SK-N-SH treated with all-trans-retinoic acid at 6 μM for 48 hours (cell line): ENCODE results near the gene GOLGA1.

Source experiments
- ATAC-seq: fragments of 200-7000 bp; cut with Tn5 transposase; 3 replicates; pipeline ENCODE4 v1.9.1; 2020; ENCODE audit warnings: mild to moderate bottlenecking, moderate library complexity
- ARNTL ChIP-seq: fragments of 450-650 bp; formaldehyde crosslinking; IDR thresholded peaks from 2 replicates; pipeline ENCODE4 v1.5.0; 2020; ENCODE audit warnings: low read depth, mild to moderate bottlenecking, moderate library complexity, borderline replicate concordance
- BACH2 ChIP-seq: fragments of 250-450 bp; sonication (Bioruptor Pico); IDR thresholded peaks from 2 replicates; pipeline ENCODE4 v1.9.0; 2021; ENCODE audit warnings: mild to moderate bottlenecking, borderline replicate concordance
- CSDC2 ChIP-seq: fragments of 250-450 bp; sonication (Bioruptor Pico); IDR thresholded peaks from 2 replicates; pipeline ENCODE4 v1.5.0; 2020; ENCODE audit warnings: mild to moderate bottlenecking, moderate library complexity
- CSRNP3 ChIP-seq: fragments of 250-450 bp; sonication (Bioruptor Pico); IDR thresholded peaks from 2 replicates; pipeline ENCODE4 v1.5.1; 2021; ENCODE audit warnings: mild to moderate bottlenecking, moderate library complexity
- GLIS3 ChIP-seq: fragments of 250-450 bp; sonication (Bioruptor Pico); IDR thresholded peaks from 2 replicates; pipeline ENCODE4 v1.5.0; 2020; ENCODE audit warnings: mild to moderate bottlenecking, moderate library complexity
- ISL1 ChIP-seq: fragments of 250-450 bp; sonication (Bioruptor Pico); IDR thresholded peaks from 2 replicates; pipeline ENCODE4 v2.1.2; 2022; ENCODE audit warnings: mild to moderate bottlenecking, moderate library complexity
- PPARA ChIP-seq: fragments of 250-450 bp; sonication (Bioruptor Pico); IDR thresholded peaks from 2 replicates; pipeline ENCODE4 v1.5.0; 2020; ENCODE audit warnings: mild to moderate bottlenecking, borderline replicate concordance
- RARB ChIP-seq: fragments of 250-450 bp; sonication (Bioruptor Pico); IDR thresholded peaks from 2 replicates; pipeline ENCODE4 v1.8.0; 2021; ENCODE audit warnings: mild to moderate bottlenecking, moderate library complexity
- SNAI2 ChIP-seq: fragments of 250-450 bp; sonication (Bioruptor Pico); IDR thresholded peaks from 2 replicates; pipeline ENCODE4 v1.5.0; 2020; ENCODE audit warnings: mild to moderate bottlenecking, moderate library complexity
- TOX ChIP-seq: fragments of 250-450 bp; sonication (Bioruptor Pico); IDR thresholded peaks from 2 replicates; pipeline ENCODE4 v1.8.0; 2021; ENCODE audit warnings: mild to moderate bottlenecking, moderate library complexity, borderline replicate concordance
- ZFP3 ChIP-seq: fragments of 250-450 bp; sonication (Bioruptor Pico); IDR thresholded peaks from 2 replicates; pipeline ENCODE4 v1.5.0; 2020; ENCODE audit warnings: mild to moderate bottlenecking, moderate library complexity
- ZFP30 ChIP-seq: fragments of 450-650 bp; formaldehyde crosslinking; IDR thresholded peaks from 2 replicates; pipeline ENCODE4 v1.5.0; 2022; ENCODE audit warnings: mild to moderate bottlenecking, moderate library complexity
- ZNF70 ChIP-seq: fragments of 450-650 bp; formaldehyde crosslinking; IDR thresholded peaks from 2 replicates; pipeline ENCODE4 v1.5.0; 2020; ENCODE audit warnings: mild to moderate bottlenecking, moderate library complexity
- ZNF8 ChIP-seq: fragments of 450-650 bp; formaldehyde crosslinking; IDR thresholded peaks from 2 replicates; pipeline ENCODE4 v1.5.0; 2020; ENCODE audit warnings: mild to moderate bottlenecking, moderate library complexity
- TF ChIP-seq, protein P1 (sequence below): fragments of 250-450 bp; sonication (Bioruptor Pico); IDR thresholded peaks from 2 replicates; pipeline ENCODE4 v1.5.1; 2020; ENCODE audit warnings: low read depth, mild to moderate bottlenecking, moderate library complexity
- TF ChIP-seq, protein P2 (sequence below): fragments of 250-450 bp; sonication (Bioruptor Pico); IDR thresholded peaks from 2 replicates; pipeline ENCODE4 v1.8.0; 2021; ENCODE audit warnings: low read depth, mild to moderate bottlenecking, moderate library complexity, borderline replicate concordance
- TF ChIP-seq, protein P3 (sequence below): fragments of 250-450 bp; sonication (Bioruptor Pico); IDR thresholded peaks from 2 replicates; pipeline ENCODE4 v1.5.0; 2020; ENCODE audit warnings: mild to moderate bottlenecking, moderate library complexity

Gene GOLGA1

DNA sequence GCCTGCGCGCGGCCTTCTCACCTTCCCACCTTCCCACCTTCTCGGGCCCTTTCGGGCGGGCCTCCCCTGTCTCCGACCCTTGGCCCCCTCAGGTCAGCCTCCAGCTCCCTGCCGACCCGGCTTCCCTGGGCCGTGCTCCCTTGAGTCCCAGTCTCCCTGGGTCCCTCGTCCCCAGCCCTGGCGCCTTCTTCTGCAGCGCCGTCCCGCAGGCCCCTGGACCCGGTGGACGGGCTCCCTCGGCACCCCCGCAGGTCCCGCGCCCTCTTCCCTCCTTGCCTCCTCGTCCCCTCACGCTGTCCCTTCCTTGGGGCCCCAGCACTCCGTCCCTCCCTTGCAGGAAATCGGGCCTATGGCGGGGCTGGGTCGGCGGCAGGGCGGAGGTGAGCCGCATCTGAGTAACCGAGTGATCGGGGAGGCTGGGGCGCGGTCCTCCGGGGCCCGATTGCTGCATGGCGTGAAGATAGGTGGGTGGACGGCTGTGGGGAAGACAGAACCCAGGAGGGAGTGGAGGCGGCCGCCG lies 71.4 kb downstream of the GOLGA1 start:
- no peak for TF ChIP-seq ISL1
- ATAC-seq, result peak; percentile 26

DNA sequence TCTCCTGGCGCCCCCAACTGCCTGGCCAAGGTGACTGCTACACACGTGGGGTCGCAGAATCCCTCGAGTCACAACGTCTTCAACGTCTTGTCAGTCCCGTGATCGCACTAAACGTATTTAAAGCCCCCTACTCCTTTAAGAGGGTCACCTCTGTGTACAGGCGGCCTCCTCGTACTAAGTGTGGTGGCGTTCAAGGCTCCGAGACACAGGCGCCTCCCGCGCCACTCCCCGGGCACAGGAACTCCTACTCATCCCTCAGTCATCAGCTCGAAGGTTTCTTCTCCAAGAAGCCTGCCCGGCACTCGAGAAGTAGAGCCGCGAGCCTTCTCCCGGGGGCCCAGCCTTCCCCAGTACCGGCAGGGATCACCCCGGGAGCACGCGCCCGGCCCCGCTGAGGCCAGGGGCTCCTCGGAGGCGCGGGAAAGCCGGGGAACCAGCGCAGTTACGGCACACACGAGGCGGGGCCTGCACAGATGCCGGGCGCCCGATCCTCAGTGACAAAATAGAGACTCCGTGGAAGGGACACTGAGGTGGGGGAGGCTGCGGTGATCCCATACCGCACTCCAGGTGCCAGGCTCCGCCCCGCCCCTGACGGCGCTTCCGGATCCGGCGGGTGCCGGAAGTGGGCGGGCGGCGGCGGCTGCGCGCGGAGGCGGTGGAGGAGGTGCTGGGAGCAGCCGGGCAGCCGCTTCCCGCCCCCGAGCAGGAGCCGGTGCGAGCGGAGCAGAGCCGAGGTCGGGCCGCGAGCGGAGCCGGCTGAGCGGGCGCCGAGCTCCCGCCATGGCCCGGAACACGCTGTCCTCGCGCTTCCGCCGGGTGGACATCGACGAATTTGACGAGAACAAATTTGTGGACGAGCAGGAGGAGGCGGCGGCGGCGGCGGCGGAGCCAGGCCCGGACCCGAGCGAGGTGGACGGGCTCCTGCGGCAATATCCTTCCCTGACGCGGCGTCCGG lies 72.1 kb downstream of the GOLGA1 start:
- peak; percentile 91 for ATAC-seq
- TF ChIP-seq SNAI2 (CRISPR knock-in tag) (no peak), ZFP3 (CRISPR knock-in tag) (peak; percentile 99), GLIS3 (CRISPR knock-in tag) (peak; percentile 17; the same call in 1 of the 2 replicates)

GRCh38 chr9:124863371-124863871 lies 77.5 kb downstream of the GOLGA1 start:
- no peak for ATAC-seq
- no peak for TF ChIP-seq CSDC2 (CRISPR knock-in tag)
- no peak for TF ChIP-seq ZNF70
- TF ChIP-seq, protein P1, sequence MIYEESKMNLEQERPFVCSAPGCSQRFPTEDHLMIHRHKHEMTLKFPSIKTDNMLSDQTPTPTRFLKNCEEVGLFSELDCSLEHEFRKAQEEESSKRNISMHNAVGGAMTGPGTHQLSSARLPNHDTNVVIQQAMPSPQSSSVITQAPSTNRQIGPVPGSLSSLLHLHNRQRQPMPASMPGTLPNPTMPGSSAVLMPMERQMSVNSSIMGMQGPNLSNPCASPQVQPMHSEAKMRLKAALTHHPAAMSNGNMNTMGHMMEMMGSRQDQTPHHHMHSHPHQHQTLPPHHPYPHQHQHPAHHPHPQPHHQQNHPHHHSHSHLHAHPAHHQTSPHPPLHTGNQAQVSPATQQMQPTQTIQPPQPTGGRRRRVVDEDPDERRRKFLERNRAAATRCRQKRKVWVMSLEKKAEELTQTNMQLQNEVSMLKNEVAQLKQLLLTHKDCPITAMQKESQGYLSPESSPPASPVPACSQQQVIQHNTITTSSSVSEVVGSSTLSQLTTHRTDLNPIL (CRISPR knock-in tag), result no peak
- no peak for TF ChIP-seq ZFP3 (CRISPR knock-in tag)
- no peak for TF ChIP-seq ZFP30 (CRISPR knock-in tag)

GRCh38 chr9:124861342-124862229 lies 79.3 kb downstream of the GOLGA1 start, which contains the start of the genes ARPC5L and RPL35:
ARPC5L (plus strand) TSS chr9:124862130; CDS start chr9:124869291, 7,161 bp downstream.
RPL35 (minus strand) TSS chr9:124861957; CDS start chr9:124861912, 45 bp downstream.
- ATAC-seq, result peak; percentile 95

DNA sequence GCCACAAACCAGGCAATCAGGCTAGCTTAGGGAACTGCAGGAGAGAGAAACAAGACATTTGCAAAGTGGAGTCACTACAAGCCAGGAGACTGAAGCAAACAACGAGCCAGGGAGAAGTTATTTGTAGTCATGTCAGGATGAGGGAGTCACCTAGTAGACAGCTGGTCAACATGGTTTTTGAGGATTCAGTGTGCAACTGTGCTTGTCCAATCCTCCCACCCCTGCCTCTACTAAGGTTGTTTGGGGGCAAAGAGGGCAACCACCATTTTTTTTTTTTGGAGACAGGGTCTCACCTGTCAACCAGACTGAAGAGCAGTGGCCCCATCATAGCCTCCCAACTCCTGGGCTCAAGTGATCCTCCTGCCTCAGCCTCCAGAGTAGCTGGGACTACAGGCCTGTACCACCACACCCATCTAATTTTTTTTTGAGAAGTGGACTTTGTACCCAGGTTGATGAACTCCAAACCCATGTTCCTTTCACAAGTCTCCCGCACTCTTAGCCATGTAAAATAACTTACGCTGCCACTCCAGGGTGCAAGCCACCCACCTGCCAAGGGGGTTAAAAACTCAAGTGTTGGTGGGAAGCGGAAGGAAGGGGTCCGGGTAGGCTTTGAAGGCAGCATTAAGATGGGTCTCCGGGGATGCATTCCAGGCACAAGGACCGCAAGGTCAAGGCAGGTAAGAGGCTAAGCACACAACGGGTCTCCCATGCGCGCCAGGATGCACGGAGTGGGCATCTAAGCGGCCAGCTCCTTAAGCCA lies 80.1 kb downstream of the GOLGA1 start:
- TF ChIP-seq PPARA (CRISPR knock-in tag) (no peak), RARB (CRISPR knock-in tag) (no peak), ISL1 (no peak), CSRNP3 (CRISPR knock-in tag) (no peak), CSDC2 (CRISPR knock-in tag) (no peak), BACH2 (CRISPR knock-in tag) (no peak), TOX (CRISPR knock-in tag) (no peak), ZNF8 (CRISPR knock-in tag) (no peak), ZFP3 (CRISPR knock-in tag) (no peak), ARNTL (no peak), ZFP30 (CRISPR knock-in tag) (no peak)
- TF ChIP-seq, protein P2, sequence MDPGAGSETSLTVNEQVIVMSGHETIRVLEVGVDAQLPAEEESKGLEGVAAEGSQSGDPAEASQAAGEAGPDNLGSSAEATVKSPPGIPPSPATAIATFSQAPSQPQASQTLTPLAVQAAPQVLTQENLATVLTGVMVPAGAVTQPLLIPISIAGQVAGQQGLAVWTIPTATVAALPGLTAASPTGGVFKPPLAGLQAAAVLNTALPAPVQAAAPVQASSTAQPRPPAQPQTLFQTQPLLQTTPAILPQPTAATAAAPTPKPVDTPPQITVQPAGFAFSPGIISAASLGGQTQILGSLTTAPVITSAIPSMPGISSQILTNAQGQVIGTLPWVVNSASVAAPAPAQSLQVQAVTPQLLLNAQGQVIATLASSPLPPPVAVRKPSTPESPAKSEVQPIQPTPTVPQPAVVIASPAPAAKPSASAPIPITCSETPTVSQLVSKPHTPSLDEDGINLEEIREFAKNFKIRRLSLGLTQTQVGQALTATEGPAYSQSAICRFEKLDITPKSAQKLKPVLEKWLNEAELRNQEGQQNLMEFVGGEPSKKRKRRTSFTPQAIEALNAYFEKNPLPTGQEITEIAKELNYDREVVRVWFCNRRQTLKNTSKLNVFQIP (CRISPR knock-in tag), result no peak
- no peak for ATAC-seq

More at GRCh38 chr9:124861342-124862229, 79.3 kb downstream of the GOLGA1 start, which contains the start of the genes ARPC5L and RPL35:
- TF ChIP-seq ZFP30 (CRISPR knock-in tag) (no peak), ARNTL (no peak)
- TF ChIP-seq, protein P3, sequence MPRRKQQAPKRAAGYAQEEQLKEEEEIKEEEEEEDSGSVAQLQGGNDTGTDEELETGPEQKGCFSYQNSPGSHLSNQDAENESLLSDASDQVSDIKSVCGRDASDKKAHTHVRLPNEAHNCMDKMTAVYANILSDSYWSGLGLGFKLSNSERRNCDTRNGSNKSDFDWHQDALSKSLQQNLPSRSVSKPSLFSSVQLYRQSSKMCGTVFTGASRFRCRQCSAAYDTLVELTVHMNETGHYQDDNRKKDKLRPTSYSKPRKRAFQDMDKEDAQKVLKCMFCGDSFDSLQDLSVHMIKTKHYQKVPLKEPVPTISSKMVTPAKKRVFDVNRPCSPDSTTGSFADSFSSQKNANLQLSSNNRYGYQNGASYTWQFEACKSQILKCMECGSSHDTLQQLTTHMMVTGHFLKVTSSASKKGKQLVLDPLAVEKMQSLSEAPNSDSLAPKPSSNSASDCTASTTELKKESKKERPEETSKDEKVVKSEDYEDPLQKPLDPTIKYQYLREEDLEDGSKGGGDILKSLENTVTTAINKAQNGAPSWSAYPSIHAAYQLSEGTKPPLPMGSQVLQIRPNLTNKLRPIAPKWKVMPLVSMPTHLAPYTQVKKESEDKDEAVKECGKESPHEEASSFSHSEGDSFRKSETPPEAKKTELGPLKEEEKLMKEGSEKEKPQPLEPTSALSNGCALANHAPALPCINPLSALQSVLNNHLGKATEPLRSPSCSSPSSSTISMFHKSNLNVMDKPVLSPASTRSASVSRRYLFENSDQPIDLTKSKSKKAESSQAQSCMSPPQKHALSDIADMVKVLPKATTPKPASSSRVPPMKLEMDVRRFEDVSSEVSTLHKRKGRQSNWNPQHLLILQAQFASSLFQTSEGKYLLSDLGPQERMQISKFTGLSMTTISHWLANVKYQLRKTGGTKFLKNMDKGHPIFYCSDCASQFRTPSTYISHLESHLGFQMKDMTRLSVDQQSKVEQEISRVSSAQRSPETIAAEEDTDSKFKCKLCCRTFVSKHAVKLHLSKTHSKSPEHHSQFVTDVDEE, result 0 out of 2 replicates have a peak, but pooled peaks have one; percentile 26
